Heart left ventricle (tissue), 13 donors: Measurements from ENCODE around the gene LRRC15.

Experiments used
- POLR2A ChIP-seq, 2 donors: fragments of 450-650 bp; IDR thresholded peaks; one replicate each; pipeline ENCODE4 v1.6.1; 2017; ENCODE audit warnings: antibody characterized with exemption in 2 of 2, mild to moderate bottlenecking in 2 of 2, moderate library complexity in 2 of 2
- TF ChIP-seq, protein P1 (sequence below), 12 donors: fragments of 200-600 bp; sonication (generic) in 4 of 12; IDR thresholded peaks; one replicate each; pipeline versions ENCODE4 v1.5.0 to v1.8.0; 2018 to 2022; ENCODE audit warnings: antibody characterized with exemption in 12 of 12, mild to moderate bottlenecking in 5 of 12
- donor health status: ischemic (EF 13 %, LVEDD 7.1; RV severe dilation, severe dysfunction).
- donor health status: DM: no; HTN: yes; CAD: no.
- donor health status: DM: no; HTN: no; CAD: no.
- donor health status: ischemic (EF 25% LVEDD 6.9; RV normal size, moderate dysfunction).
- donor health status: ischemic (EF 25% LVEDD 5.7; RV mildly dilated, moderate dysfunction).
- donor health status: ischemic (EF 35%, LVEDD 5.7; RV mildly dilated, moderate dysfunction).
- donor health status: nonischemic (EF 11% LVEDD 7.7; RV severe dilation, severe dysfunction).
- donor health status: DM: yes; HTN: yes; CAD: no.
- donor health status: PGD.
- donor health status: ischemic (EF 29% LVEDD 5.4; RV normal size, mild dysfunction).
- donor health status: nonischemic (EF 23%, LVEDD 6.1; RV moderate dilation, normal function).

DNA sequence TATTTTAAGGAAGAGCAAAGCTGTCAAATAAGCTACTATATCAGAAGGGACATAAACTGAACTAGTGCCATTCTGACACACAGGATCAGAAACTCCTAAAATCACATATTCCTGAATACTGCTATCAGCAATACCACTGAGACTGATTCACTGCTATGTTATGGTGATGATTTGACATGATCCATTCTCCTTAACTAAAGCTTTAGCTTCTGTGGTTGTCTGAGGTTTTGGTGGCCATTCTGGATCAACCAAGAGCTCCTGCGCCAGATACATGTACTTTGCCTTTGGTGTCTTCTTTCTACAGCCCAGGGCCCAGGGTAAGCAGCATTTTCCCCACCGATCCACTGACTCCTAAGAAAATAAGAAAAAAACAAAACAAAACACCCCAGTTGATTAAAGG lies 36.2 kb upstream of the LRRC15 start:
- TF ChIP-seq, protein P1, sequence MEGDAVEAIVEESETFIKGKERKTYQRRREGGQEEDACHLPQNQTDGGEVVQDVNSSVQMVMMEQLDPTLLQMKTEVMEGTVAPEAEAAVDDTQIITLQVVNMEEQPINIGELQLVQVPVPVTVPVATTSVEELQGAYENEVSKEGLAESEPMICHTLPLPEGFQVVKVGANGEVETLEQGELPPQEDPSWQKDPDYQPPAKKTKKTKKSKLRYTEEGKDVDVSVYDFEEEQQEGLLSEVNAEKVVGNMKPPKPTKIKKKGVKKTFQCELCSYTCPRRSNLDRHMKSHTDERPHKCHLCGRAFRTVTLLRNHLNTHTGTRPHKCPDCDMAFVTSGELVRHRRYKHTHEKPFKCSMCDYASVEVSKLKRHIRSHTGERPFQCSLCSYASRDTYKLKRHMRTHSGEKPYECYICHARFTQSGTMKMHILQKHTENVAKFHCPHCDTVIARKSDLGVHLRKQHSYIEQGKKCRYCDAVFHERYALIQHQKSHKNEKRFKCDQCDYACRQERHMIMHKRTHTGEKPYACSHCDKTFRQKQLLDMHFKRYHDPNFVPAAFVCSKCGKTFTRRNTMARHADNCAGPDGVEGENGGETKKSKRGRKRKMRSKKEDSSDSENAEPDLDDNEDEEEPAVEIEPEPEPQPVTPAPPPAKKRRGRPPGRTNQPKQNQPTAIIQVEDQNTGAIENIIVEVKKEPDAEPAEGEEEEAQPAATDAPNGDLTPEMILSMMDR (IDR thresholded peaks at IDR 0.05), result no peak
- no peak for TF ChIP-seq POLR2A (IDR thresholded peaks at IDR 0.05)
